K562 (cell line): Measurements from ENCODE around the gene RABGAP1L. TPM values are rescaled to one million over a fixed set of nuclear protein-coding genes. Genes with fewer than 3 reads are reported as not detected.
A peak's percentile ranks its signal among the peaks of the same experiment; 100 is the strongest.

Source experiments
- ARNT ChIP-seq, 2 experiments: fragments of 450-650 bp; IDR thresholded peaks; 2 replicates each; pipeline ENCODE4 v1.6.1; 2016; ENCODE audit warnings: mild to moderate bottlenecking in 1 of 2
- BHLHE40 ChIP-seq: IDR thresholded peaks from 2 replicates; pipeline ENCODE4 v1.6.1; 2011; ENCODE audit warnings: low read length, improper control_type of control experiment
- BRCA1 ChIP-seq, 2 experiments: fragments of 450-650 bp in 1 of 2; sonication (generic) in 1 of 2; formaldehyde crosslinking in 1 of 2; IDR thresholded peaks; 2 replicates each; pipeline versions ENCODE4 v1.5.0 to v1.6.1; 2017 to 2020; ENCODE audit warnings: mild to moderate bottlenecking in 1 of 2, missing genetic modification reagents in 1 of 2
- CHD4 ChIP-seq: fragments of 200-600 bp; sonication (generic); IDR thresholded peaks from 3 replicates; pipeline ENCODE4 v1.6.1; 2012; ENCODE audit warnings: low read depth, mild to moderate bottlenecking, mixed read lengths, low read length, inconsistent platforms; ENCODE audit not compliant: insufficient read depth, insufficient replicate concordance, poor library complexity, severe bottlenecking
- GATA2 ChIP-seq: sonication (generic); formaldehyde crosslinking; IDR thresholded peaks from 2 replicates; pipeline ENCODE4 v1.4.0; 2020; ENCODE audit warnings: mild to moderate bottlenecking, missing genetic modification reagents
- HES1 ChIP-seq: fragments of 450-650 bp; IDR thresholded peaks from 2 replicates; pipeline ENCODE4 v1.6.1; 2016; ENCODE audit warnings: low read depth, mild to moderate bottlenecking, moderate library complexity
- HLTF ChIP-seq: fragments of 450-650 bp; IDR thresholded peaks from 2 replicates; pipeline ENCODE4 v1.6.1; 2016
- KDM4B ChIP-seq, 2 experiments: fragments of 450-650 bp in 1 of 2; sonication (generic) in 1 of 2; IDR thresholded peaks; 2 replicates each; pipeline ENCODE4 v1.6.1; 2016 to 2017; ENCODE audit warnings: borderline replicate concordance in 2 of 2, antibody characterized with exemption in 1 of 2, low read depth in 1 of 2, mild to moderate bottlenecking in 1 of 2
- MAFF ChIP-seq: IDR thresholded peaks from 2 replicates; pipeline ENCODE4 v1.6.1; 2012; ENCODE audit warnings: low read length, improper control_type of control experiment
- PURB ChIP-seq: sonication (generic); formaldehyde crosslinking; IDR thresholded peaks from 2 replicates; pipeline ENCODE4 v1.9.0; 2021; ENCODE audit warnings: low read depth, mild to moderate bottlenecking, missing genetic modification reagents
- SMARCA5 ChIP-seq: fragments of 450-650 bp; IDR thresholded peaks from 2 replicates; pipeline ENCODE4 v1.6.1; 2016
- SP2 ChIP-seq: IDR thresholded peaks from 2 replicates; pipeline ENCODE4 v1.6.1; 2011; ENCODE audit warnings: mild to moderate bottlenecking, low read depth, low read length, moderate library complexity; ENCODE audit not compliant: poor library complexity, severe bottlenecking; ENCODE audit errors: extremely low read depth
- STAG1 ChIP-seq: sonication (generic); formaldehyde crosslinking; IDR thresholded peaks from 2 replicates; pipeline ENCODE4 v1.5.0; 2020; ENCODE audit warnings: missing genetic modification reagents, borderline replicate concordance
- ZBTB2 ChIP-seq: fragments of 450-650 bp; IDR thresholded peaks from 2 replicates; pipeline ENCODE4 v1.6.1; 2016; ENCODE audit warnings: antibody characterized with exemption
- ZNF146 ChIP-seq: IDR thresholded peaks from one replicate; pipeline ENCODE4 v1.6.1; 2018; ENCODE audit warnings: missing compliant biosample characterization; ENCODE audit not compliant: unreplicated experiment
- polyA plus RNA-seq, 8 experiments: library from polyadenylated mRNA; depleted of rRNA in 4 of 8; stranded (reverse) in 5 of 8; unstranded in 3 of 8; fragments of >200 nt; fragmentation: Nextera tagmentation in 2 of 8; fragmentation: Illumina TruSeq in 1 of 8; extraction: Ambion mirVana in 2 of 8; extraction: Trizol in 1 of 8; gene quantifications; 2 replicates each; pipeline versions ENCODE4 v1.2.1 to v1.2.3, GENCODE V29; 2011 to 2014; ENCODE audit warnings: inconsistent platforms in 1 of 8, missing spikeins in 1 of 8
- total RNA-seq, 7 experiments: library from RNA; depleted of rRNA in 6 of 7; stranded (reverse); fragments of >200 nt in 6 of 7; fragmentation: Illumina TruSeq in 2 of 7; extraction: Trizol in 2 of 7; gene quantifications; 2 replicates each; pipeline versions ENCODE4 v1.2.1 to v1.2.3, GENCODE V29; 2011 to 2021; ENCODE audit warnings: low replicate concordance in 1 of 7
- TF ChIP-seq, protein P1 (sequence below): sonication (generic); formaldehyde crosslinking; IDR thresholded peaks from 2 replicates; pipeline ENCODE4 v1.8.1; 2023; ENCODE audit warnings: mild to moderate bottlenecking, missing genetic modification reagents
- TF ChIP-seq, protein P2 (sequence below): sonication (generic); formaldehyde crosslinking; IDR thresholded peaks from 2 replicates; pipeline ENCODE4 v1.8.1; 2023; ENCODE audit warnings: mild to moderate bottlenecking, missing genetic modification reagents, moderate library complexity
- TF ChIP-seq, protein P3 (sequence below), 2 experiments: fragments of 150-350 bp in 1 of 2; IDR thresholded peaks; 2 replicates each; pipeline ENCODE4 v1.6.1; 2012 to 2016; ENCODE audit warnings: low read depth in 2 of 2, low read length in 2 of 2, mild to moderate bottlenecking in 1 of 2, moderate library complexity in 1 of 2

The RABGAP1L gene
- total and polyA plus RNA-seq, 9 of the 15 experiments (the other 6 are each of a cell fraction or from before 2014, with no cell fraction given), result 16.5 to 44.9 (median 26.7) TPM

DNA sequence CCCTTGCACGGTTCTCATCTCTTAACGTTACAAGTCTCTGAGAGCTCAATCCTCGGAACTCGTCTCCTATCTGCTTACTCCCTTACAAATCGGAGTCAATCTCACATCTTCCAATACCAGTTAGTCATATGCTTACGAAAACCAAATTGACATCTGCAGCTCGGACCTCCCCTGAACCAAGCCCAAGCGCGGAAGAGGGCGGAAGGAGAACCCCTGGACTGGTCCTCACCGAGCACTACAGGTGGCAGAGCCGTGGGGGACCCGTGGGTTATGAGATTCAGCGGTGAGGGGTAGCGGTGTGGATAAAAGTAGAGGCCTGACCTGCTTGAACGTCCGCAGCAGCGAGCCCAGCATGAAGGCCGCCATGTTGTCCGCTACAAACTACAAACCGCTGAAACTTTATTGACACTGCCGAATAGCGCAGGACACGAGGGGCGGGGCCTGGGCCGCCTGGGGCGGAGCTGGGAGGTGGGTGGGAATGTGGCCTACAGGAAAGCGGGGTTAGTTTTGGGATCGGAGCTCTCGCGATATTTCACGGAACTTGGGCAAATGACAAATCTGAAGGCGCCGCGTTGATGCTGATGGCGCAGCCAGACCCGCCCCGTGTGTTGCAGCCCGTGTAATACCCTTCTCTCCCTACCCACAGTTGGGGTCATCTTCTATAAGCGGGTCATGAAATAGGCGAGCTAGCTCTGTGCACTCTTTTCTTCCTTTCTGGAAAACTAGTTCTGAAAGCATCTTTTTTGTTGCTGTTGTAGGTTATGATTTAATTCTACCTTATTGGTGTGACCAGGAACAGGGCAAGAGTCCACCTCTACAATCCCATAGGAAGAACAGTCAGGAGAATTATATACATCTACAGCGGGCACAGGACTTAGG is 864.0 kb downstream of the RABGAP1L start, which contains the start of gene MRPS14 (continued):
- TF ChIP-seq PURB (no peak), GATA2 (CRISPR knock-in tag) (no peak), HLTF (0 out of 2 replicates have a peak, but pooled peaks have one; percentile 55), KDM4B (IDR thresholded peaks at IDR 0.05; ENCODE audit: borderline replicate concordance in 2 of 2, low read depth in 1 of 2) (no peak; a peak in 1 of 4 replicates), HES1 (0 out of 2 replicates have a peak, but pooled peaks have one; percentile 18), ZBTB2 (no peak), BHLHE40 (peak; percentile 36; the same call in 1 of the 2 replicates), ARNT (IDR thresholded peaks at IDR 0.05) (peak in 1 of 2 experiments; percentile 82; a peak in 2 of 4 replicates), SMARCA5 (no peak), STAG1 (CRISPR knock-in tag) (no peak), BRCA1 (IDR thresholded peaks at IDR 0.05) (no peak), BRCA1 (CRISPR knock-in tag; IDR thresholded peaks at IDR 0.05) (no peak), MAFF (peak; percentile 5; the same call in 1 of the 2 replicates), SP2 (no peak), ZNF146 (CRISPR knock-in tag) (no peak), CHD4 (no peak)
- TF ChIP-seq, protein P1, sequence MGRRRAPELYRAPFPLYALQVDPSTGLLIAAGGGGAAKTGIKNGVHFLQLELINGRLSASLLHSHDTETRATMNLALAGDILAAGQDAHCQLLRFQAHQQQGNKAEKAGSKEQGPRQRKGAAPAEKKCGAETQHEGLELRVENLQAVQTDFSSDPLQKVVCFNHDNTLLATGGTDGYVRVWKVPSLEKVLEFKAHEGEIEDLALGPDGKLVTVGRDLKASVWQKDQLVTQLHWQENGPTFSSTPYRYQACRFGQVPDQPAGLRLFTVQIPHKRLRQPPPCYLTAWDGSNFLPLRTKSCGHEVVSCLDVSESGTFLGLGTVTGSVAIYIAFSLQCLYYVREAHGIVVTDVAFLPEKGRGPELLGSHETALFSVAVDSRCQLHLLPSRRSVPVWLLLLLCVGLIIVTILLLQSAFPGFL, result peak; percentile 99
- TF ChIP-seq, protein P2, sequence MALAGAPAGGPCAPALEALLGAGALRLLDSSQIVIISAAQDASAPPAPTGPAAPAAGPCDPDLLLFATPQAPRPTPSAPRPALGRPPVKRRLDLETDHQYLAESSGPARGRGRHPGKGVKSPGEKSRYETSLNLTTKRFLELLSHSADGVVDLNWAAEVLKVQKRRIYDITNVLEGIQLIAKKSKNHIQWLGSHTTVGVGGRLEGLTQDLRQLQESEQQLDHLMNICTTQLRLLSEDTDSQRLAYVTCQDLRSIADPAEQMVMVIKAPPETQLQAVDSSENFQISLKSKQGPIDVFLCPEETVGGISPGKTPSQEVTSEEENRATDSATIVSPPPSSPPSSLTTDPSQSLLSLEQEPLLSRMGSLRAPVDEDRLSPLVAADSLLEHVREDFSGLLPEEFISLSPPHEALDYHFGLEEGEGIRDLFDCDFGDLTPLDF (CRISPR knock-in tag), result no peak
- TF ChIP-seq, protein P3, sequence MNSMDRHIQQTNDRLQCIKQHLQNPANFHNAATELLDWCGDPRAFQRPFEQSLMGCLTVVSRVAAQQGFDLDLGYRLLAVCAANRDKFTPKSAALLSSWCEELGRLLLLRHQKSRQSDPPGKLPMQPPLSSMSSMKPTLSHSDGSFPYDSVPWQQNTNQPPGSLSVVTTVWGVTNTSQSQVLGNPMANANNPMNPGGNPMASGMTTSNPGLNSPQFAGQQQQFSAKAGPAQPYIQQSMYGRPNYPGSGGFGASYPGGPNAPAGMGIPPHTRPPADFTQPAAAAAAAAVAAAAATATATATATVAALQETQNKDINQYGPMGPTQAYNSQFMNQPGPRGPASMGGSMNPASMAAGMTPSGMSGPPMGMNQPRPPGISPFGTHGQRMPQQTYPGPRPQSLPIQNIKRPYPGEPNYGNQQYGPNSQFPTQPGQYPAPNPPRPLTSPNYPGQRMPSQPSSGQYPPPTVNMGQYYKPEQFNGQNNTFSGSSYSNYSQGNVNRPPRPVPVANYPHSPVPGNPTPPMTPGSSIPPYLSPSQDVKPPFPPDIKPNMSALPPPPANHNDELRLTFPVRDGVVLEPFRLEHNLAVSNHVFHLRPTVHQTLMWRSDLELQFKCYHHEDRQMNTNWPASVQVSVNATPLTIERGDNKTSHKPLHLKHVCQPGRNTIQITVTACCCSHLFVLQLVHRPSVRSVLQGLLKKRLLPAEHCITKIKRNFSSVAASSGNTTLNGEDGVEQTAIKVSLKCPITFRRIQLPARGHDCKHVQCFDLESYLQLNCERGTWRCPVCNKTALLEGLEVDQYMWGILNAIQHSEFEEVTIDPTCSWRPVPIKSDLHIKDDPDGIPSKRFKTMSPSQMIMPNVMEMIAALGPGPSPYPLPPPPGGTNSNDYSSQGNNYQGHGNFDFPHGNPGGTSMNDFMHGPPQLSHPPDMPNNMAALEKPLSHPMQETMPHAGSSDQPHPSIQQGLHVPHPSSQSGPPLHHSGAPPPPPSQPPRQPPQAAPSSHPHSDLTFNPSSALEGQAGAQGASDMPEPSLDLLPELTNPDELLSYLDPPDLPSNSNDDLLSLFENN (IDR thresholded peaks at IDR 0.05; ENCODE audit: low read depth in 2 of 2, low read length in 2 of 2), result peak in 1 of 2 experiments; percentile 35; a peak in 1 of 4 replicates
